ENCODE data around the gene ARL3.

DNA sequence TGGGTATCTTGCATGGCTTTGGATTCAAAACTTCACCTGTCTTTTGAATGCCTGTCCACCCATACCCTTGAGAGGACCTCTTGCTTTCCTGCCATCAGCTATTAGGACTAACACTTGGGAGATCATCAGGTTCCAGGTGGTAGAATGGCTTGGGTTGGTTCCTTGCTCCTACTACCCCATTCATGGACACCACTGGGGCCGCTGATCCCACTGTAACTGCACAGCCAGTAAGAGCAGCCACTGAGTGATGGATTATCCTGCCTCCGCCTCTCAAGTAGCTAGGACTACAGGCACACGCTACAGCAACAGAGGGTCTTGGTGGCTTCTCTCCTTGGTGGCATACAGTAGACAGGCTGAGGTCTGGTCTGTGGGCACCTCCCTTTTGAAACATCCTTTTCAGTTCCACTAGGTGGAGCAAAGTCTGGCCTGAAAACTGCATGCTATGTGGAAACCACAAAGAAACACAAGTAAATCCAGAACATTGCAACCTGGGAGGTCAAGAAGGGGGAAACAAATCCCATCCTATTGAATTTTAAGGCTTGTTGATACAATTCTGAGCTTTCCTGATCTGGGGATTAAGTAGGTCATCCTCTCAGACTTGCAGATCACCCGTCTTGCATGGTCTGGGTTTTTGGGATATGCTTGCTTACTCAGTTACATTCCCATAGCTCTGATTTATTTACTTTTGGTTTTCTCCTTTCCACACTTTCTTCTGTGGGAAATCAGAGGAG is 38.9 kb upstream of the ARL3 start:
- TF ChIP-seq, protein P1, sequence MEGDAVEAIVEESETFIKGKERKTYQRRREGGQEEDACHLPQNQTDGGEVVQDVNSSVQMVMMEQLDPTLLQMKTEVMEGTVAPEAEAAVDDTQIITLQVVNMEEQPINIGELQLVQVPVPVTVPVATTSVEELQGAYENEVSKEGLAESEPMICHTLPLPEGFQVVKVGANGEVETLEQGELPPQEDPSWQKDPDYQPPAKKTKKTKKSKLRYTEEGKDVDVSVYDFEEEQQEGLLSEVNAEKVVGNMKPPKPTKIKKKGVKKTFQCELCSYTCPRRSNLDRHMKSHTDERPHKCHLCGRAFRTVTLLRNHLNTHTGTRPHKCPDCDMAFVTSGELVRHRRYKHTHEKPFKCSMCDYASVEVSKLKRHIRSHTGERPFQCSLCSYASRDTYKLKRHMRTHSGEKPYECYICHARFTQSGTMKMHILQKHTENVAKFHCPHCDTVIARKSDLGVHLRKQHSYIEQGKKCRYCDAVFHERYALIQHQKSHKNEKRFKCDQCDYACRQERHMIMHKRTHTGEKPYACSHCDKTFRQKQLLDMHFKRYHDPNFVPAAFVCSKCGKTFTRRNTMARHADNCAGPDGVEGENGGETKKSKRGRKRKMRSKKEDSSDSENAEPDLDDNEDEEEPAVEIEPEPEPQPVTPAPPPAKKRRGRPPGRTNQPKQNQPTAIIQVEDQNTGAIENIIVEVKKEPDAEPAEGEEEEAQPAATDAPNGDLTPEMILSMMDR (IDR thresholded peaks at IDR 0.05) = peak in 5 of 6 experiments; percentile 15 to 51 (median 49)
- TF ChIP-seq POLR2A (IDR thresholded peaks at IDR 0.05) = no peak

All from Peyer's patch (tissue), 4 donors.